H1 (cell line): ENCODE data around the gene URM1. TPM values are rescaled to one million over a fixed set of nuclear protein-coding genes. Genes with fewer than 3 reads are reported as not detected.
"Not testable (repeated sequence)": the region's sequence is repeated elsewhere in the genome, so short reads cannot be mapped to it uniquely, and the experiment has no call there.

Experiments used
- CTCF ChIA-PET: fragments of 300-600 bp; sonication (Branson Sonifier 250); formaldehyde crosslinking; loops from one replicate; lab custom pipeline; 2021; ENCODE audit not compliant: partially characterized antibody; lab: Charles Lee
- POLR2A ChIA-PET: fragments of 300-600 bp; sonication (Branson Sonifier 250); formaldehyde crosslinking; loops from one replicate; lab custom pipeline; 2021; ENCODE audit warnings: inconsistent platforms; ENCODE audit not compliant: partially characterized antibody; lab: Charles Lee
- DNase-seq, 2 experiments: peaks; one replicate each; pipeline versions ENCODE4 v3.0.0 to v3.0.0-alpha.2; 2010 to 2022; ENCODE audit warnings: low spot score in 2 of 2, low read depth in 1 of 2, mixed read lengths in 1 of 2
- FAIRE-seq: peaks from 2 replicates; lab custom pipeline; 2011; peaks lifted over from hg19 to GRCh38; lab: Jason Lieb, UNC
- H2AFZ ChIP-seq: 2 replicates; pipeline ENCODE4 v1.8.1; 2012; ENCODE audit warnings: low read length, inconsistent platforms
- H2AK5ac ChIP-seq: 2 replicates; pipeline ENCODE4 v1.6.1; 2013; ENCODE audit warnings: low read depth, low read length
- H2BK120ac ChIP-seq: replicated peaks from 2 replicates; pipeline ENCODE3; 2013; ENCODE audit warnings: low read depth, low read length, inconsistent platforms
- H2BK12ac ChIP-seq: 2 replicates; pipeline ENCODE4 v1.6.1; 2013; ENCODE audit warnings: low read depth, low read length
- H2BK15ac ChIP-seq: 2 replicates; pipeline ENCODE4 v1.6.1; 2013; ENCODE audit warnings: low read length
- H2BK20ac ChIP-seq: 2 replicates; pipeline ENCODE4 v1.6.1; 2013; ENCODE audit warnings: low read length
- H2BK5ac ChIP-seq: 2 replicates; pipeline ENCODE4 v1.6.1; 2013; ENCODE audit warnings: low read depth, low read length
- H3K14ac ChIP-seq: 2 replicates; pipeline ENCODE4 v1.6.1; 2013; ENCODE audit warnings: inconsistent platforms; ENCODE audit not compliant: insufficient read length
- H3K18ac ChIP-seq: 2 replicates; pipeline ENCODE4 v1.6.1; 2013; ENCODE audit warnings: low read length; ENCODE audit errors: extremely low read depth
- H3K23ac ChIP-seq: 2 replicates; pipeline ENCODE4 v1.6.1; 2013; ENCODE audit warnings: inconsistent platforms; ENCODE audit not compliant: insufficient read length
- H3K23me2 ChIP-seq: 2 replicates; pipeline ENCODE4 v1.6.1; 2013; ENCODE audit warnings: low read depth, low read length
- H3K27ac ChIP-seq: 2 replicates; pipeline ENCODE4 v1.6.1; 2011; ENCODE audit warnings: low read depth, low read length, inconsistent platforms
- H3K27me3 ChIP-seq, 4 experiments: replicated peaks in 1 of 4; 1 replicate in 1 of 4; 2 replicates in 3 of 4; pipeline versions ENCODE4 v1.6.1 to v1.8.1; 2011 to 2013; ENCODE audit warnings: low read length in 3 of 4, mild to moderate bottlenecking in 3 of 4, inconsistent platforms in 2 of 4, mixed read lengths in 2 of 4, moderate library complexity in 1 of 4; ENCODE audit not compliant: control insufficient read depth in 3 of 4, insufficient read depth in 3 of 4; ENCODE audit errors: extremely low read depth in 1 of 4
- H3K36me3 ChIP-seq, 4 experiments: 2 replicates each; pipeline versions ENCODE4 v1.6.1 to v1.8.1; 2011 to 2013; ENCODE audit warnings: mild to moderate bottlenecking in 4 of 4, low read length in 3 of 4, moderate library complexity in 2 of 4, control low read depth in 1 of 4, inconsistent platforms in 1 of 4; ENCODE audit not compliant: insufficient read depth in 4 of 4, control insufficient read depth in 2 of 4
- H3K4ac ChIP-seq: replicated peaks from 2 replicates; pipeline ENCODE3; 2013; ENCODE audit warnings: low read length, low read depth, mixed read lengths, inconsistent platforms; ENCODE audit not compliant: insufficient read length
- H3K4me1 ChIP-seq, 4 experiments: replicated peaks in 1 of 4; 1 replicate in 1 of 4; 2 replicates in 3 of 4; pipeline versions ENCODE4 v1.6.1 to v1.8.1; 2011 to 2013; ENCODE audit warnings: low read length in 3 of 4, inconsistent platforms in 2 of 4, mixed read lengths in 1 of 4; ENCODE audit not compliant: insufficient read depth in 4 of 4, control insufficient read depth in 3 of 4
- H3K4me2 ChIP-seq, 2 experiments: 2 replicates each; pipeline versions ENCODE4 v1.6.1 to v1.8.1; 2011 to 2013; ENCODE audit warnings: low read depth in 2 of 2, low read length in 2 of 2, control low read depth in 1 of 2, inconsistent platforms in 1 of 2, mild to moderate bottlenecking in 1 of 2; ENCODE audit not compliant: insufficient read depth in 1 of 2
- H3K4me3 ChIP-seq, 4 experiments: fragments of 200-600, 300-600 bp in 1 of 4; sonication (generic), shearing (Covaris generic), sonication (Bioruptor Twin) in 1 of 4; 2 replicates each; pipeline versions ENCODE4 v1.5.1 to v1.8.1; 2011 to 2016; ENCODE audit warnings: low read length in 4 of 4, low read depth in 3 of 4, control low read depth in 2 of 4, inconsistent platforms in 2 of 4, mild to moderate bottlenecking in 2 of 4, mixed read lengths in 1 of 4, moderate library complexity in 1 of 4; ENCODE audit not compliant: insufficient read depth in 2 of 4; ENCODE audit errors: extremely low read depth in 1 of 4
- H3K56ac ChIP-seq: replicated peaks from 2 replicates; pipeline ENCODE3; 2013; ENCODE audit warnings: low read depth, mild to moderate bottlenecking, mixed read lengths, low read length, inconsistent platforms; ENCODE audit not compliant: insufficient read length
- H3K79me1 ChIP-seq: 2 replicates; pipeline ENCODE4 v1.6.1; 2013; ENCODE audit warnings: low read depth, low read length, control low read depth
- H3K79me2 ChIP-seq, 2 experiments: 2 replicates each; pipeline versions ENCODE4 v1.6.1 to v1.8.1; 2012 to 2013; ENCODE audit warnings: low read length in 2 of 2, mild to moderate bottlenecking in 2 of 2, inconsistent platforms in 1 of 2; ENCODE audit not compliant: insufficient read depth in 2 of 2, control insufficient read depth in 1 of 2
- H3K9ac ChIP-seq, 4 experiments: replicated peaks in 1 of 4; 1 replicate in 1 of 4; 2 replicates in 3 of 4; pipeline versions ENCODE4 v1.6.1 to v1.8.1; 2011 to 2013; ENCODE audit warnings: low read depth in 3 of 4, low read length in 3 of 4, control low read depth in 2 of 4, mild to moderate bottlenecking in 2 of 4, moderate library complexity in 2 of 4, inconsistent platforms in 1 of 4; ENCODE audit errors: extremely low read depth in 1 of 4
- H3K9me3 ChIP-seq, 2 experiments: 2 replicates each; pipeline versions ENCODE4 v1.6.1 to v1.8.1; 2012 to 2013; ENCODE audit warnings: mild to moderate bottlenecking in 2 of 2, moderate library complexity in 2 of 2, control low read depth in 1 of 2, inconsistent platforms in 1 of 2, low read depth in 1 of 2, low read length in 1 of 2, mixed read lengths in 1 of 2; ENCODE audit not compliant: insufficient read depth in 2 of 2
- H4K20me1 ChIP-seq, 2 experiments: replicated peaks in 1 of 2; 2 replicates each; pipeline versions ENCODE3 to v1.8.1; 2011 to 2013; ENCODE audit warnings: inconsistent platforms in 2 of 2, low read length in 2 of 2, mild to moderate bottlenecking in 1 of 2; ENCODE audit not compliant: insufficient read depth in 2 of 2, control insufficient read depth in 1 of 2
- H4K5ac ChIP-seq: 2 replicates; pipeline ENCODE4 v1.6.1; 2013; ENCODE audit warnings: low read length, low read depth, mixed read lengths, inconsistent platforms; ENCODE audit not compliant: insufficient read length
- H4K8ac ChIP-seq: 2 replicates; pipeline ENCODE4 v1.8.0; 2013; ENCODE audit warnings: mild to moderate bottlenecking, moderate library complexity, low read length, inconsistent platforms; ENCODE audit not compliant: insufficient read depth; ENCODE audit errors: extremely low read depth
- H4K91ac ChIP-seq: replicated peaks from 2 replicates; pipeline ENCODE3; 2013; ENCODE audit warnings: low read length, mixed read lengths, inconsistent platforms; ENCODE audit not compliant: insufficient read length
- ATF3 ChIP-seq: IDR thresholded peaks from 2 replicates; pipeline ENCODE4 v1.6.1; 2011; ENCODE audit warnings: low read depth, mild to moderate bottlenecking, low read length; ENCODE audit not compliant: insufficient read depth
- BACH1 ChIP-seq: IDR thresholded peaks from 2 replicates; pipeline ENCODE4 v1.6.1; 2012; ENCODE audit warnings: low read length, improper control_type of control experiment
- MAFK ChIP-seq: IDR thresholded peaks from 2 replicates; pipeline ENCODE4 v1.6.1; 2012; ENCODE audit warnings: low read depth, mild to moderate bottlenecking, improper control_type of control experiment, low read length
- RNF2 ChIP-seq: fragments of 200-900, 300-1000 bp; sonication (generic); IDR thresholded peaks from 2 replicates; pipeline ENCODE4 v1.7.1; 2016; ENCODE audit warnings: borderline replicate concordance, low read depth, mild to moderate bottlenecking, antibody characterized with exemption, low read length; ENCODE audit not compliant: poor library complexity, severe bottlenecking; ENCODE audit errors: missing control alignments
- SP1 ChIP-seq: IDR thresholded peaks from 2 replicates; pipeline ENCODE4 v1.6.1; 2011; ENCODE audit warnings: low read depth, low read length
- SUZ12 ChIP-seq: fragments of 200-600 bp; sonication (generic); IDR thresholded peaks from 2 replicates; pipeline ENCODE4 v1.6.1; 2012; ENCODE audit warnings: mild to moderate bottlenecking, inconsistent platforms, low read length, moderate library complexity, mixed read lengths
- WGBS, 2 experiments: shearing (Covaris generic) in 1 of 2; methylation state at CpG; one replicate each; pipeline versions ENCODE4 v1.1.6 to v1.1.7; 2013 to 2015; ENCODE audit warnings: low lambda C conversion rate in 2 of 2, mixed read lengths in 2 of 2, inconsistent platforms in 1 of 2, low coverage in 1 of 2, missing lambda C conversion rate in 1 of 2; ENCODE audit not compliant: insufficient replicate concordance in 2 of 2, insufficient coverage in 1 of 2, insufficient read length in 1 of 2; ENCODE audit errors: extremely low coverage in 1 of 2, missing lambda C conversion rate in 1 of 2; 5-methylcytosine and 5-hydroxymethylcytosine counted together
- polyA plus RNA-seq, 7 experiments: library from polyadenylated mRNA; depleted of rRNA in 3 of 7; stranded (reverse) in 5 of 7; unstranded in 2 of 7; fragments of >200 nt in 5 of 7; fragments of 200-250 nt in 2 of 7; gene quantifications; 1 replicate in 5 of 7; 2 replicates in 1 of 7; 4 replicates in 1 of 7; pipeline versions ENCODE4 v1.2.1 to v1.2.3, GENCODE V29; 2011 to 2013; ENCODE audit warnings: missing spikeins in 2 of 7, mixed read lengths in 2 of 7
- total RNA-seq: library from RNA; stranded (reverse); fragmentation: NEBNext Ultra II Directional; extraction: Animal tissue kit (Norgen Biotek cat#: 25700); gene quantifications from 2 replicates; pipeline ENCODE4 v1.2.1, GENCODE V29; 2021

The URM1 gene
- total and polyA plus RNA-seq, 2 of the 8 experiments (the other 6 are each of a cell fraction or from before 2014, with no cell fraction given) = 58.3 to 62.3 TPM

- TF ChIP-seq ATF3 (no peak), SUZ12 (no peak), RNF2 (no peak), MAFK (no peak), SP1 (no peak), BACH1 (no peak)
These were observed 50.4 kb downstream of the URM1 start (continued) for GRCh38 chr9:128421482-128421996.

GRCh38 chr9:128422022-128422782 is 51.0 kb downstream of the URM1 start:
- not testable (repeated sequence) for H3K56ac ChIP-seq, H3K4me2 ChIP-seq, H4K5ac ChIP-seq, DNase-seq, H3K9me3 ChIP-seq, H2BK15ac ChIP-seq, H3K27ac ChIP-seq, H3K18ac ChIP-seq, H3K79me2 ChIP-seq, H3K4me1 ChIP-seq, H2BK120ac ChIP-seq, FAIRE-seq, H3K4ac ChIP-seq, H3K14ac ChIP-seq, H3K36me3 ChIP-seq, H2AK5ac ChIP-seq, H4K8ac ChIP-seq, H2AFZ ChIP-seq, H3K4me3 ChIP-seq, H2BK20ac ChIP-seq, H3K79me1 ChIP-seq, H2BK5ac ChIP-seq, H3K9ac ChIP-seq, H3K23ac ChIP-seq, H3K23me2 ChIP-seq, H2BK12ac ChIP-seq, H4K91ac ChIP-seq, H4K20me1 ChIP-seq
- WGBS, 2 experiments = 81% methylated on average over 13 of the region's 13 CpGs; no CpG with 5 or more reads in 1 of the 2 experiments
- ChIA-PET POLR2A (interaction anchor here (1.3 to 2.8 kb wide), 2 partner anchors 32 to 39 kb away, joined by 3 to 8 read pairs; no protein-coding TSS in a partner anchor), CTCF (interaction anchor here (0.6 to 5.9 kb wide), 7 partner anchors 10 to 1905 kb away, joined by 3 to 40 read pairs (median 5); no protein-coding TSS in a partner anchor)
- H3K27me3 ChIP-seq = peaks cover 5 to 39% (median 31%) of the 10 kb centered on the region in 4 experiments; a peak in 6 of 7 replicates
